Endothelial cell of umbilical vein (primary cell): Measurements from ENCODE around the gene MYADML2. TPM values are rescaled to one million over a fixed set of nuclear protein-coding genes. Genes with fewer than 3 reads are reported as not detected.

Experiments used
- BruUV-seq: library from RNA; stranded (reverse); fragments of 400-500 nt; replicated peaks from 2 replicates; lab custom pipeline; 2021; lab: Mats Ljungman, UMichigan
- CTCF ChIA-PET: fragments of 300-600, 350-600 bp; sonication (Branson Sonifier 250); formaldehyde crosslinking; loops from one replicate; lab custom pipeline; 2021; ENCODE audit warnings: antibody characterized with exemption, inconsistent platforms; lab: Charles Lee
- POLR2A ChIA-PET: fragments of 300-600, 350-600 bp; sonication (Branson Sonifier 250); formaldehyde crosslinking; loops from one replicate; lab custom pipeline; 2021; ENCODE audit warnings: antibody characterized with exemption, inconsistent platforms; lab: Charles Lee
- DNase-seq: peaks from one replicate; pipeline ENCODE4 v3.0.0-alpha.2; 2011; ENCODE audit warnings: low read depth, low spot score
- FAIRE-seq: peaks from 2 replicates; lab custom pipeline; 2011; peaks lifted over from hg19 to GRCh38; lab: Jason Lieb, UNC
- H2AFZ ChIP-seq: 2 replicates; pipeline ENCODE4 v1.6.0; 2012; ENCODE audit warnings: low read depth, low read length, control low read depth, inconsistent platforms
- H3K27ac ChIP-seq: 2 replicates; pipeline ENCODE4 v1.5.1; 2011; ENCODE audit warnings: low read depth, mild to moderate bottlenecking, control low read depth, low read length, moderate library complexity; ENCODE audit not compliant: insufficient read depth
- H3K27me3 ChIP-seq, 2 experiments: 2 replicates each; pipeline versions ENCODE4 v1.6.0 to v1.6.1; 2011; ENCODE audit warnings: low read length in 2 of 2, mixed read lengths in 1 of 2; ENCODE audit not compliant: control insufficient read depth in 2 of 2, insufficient read depth in 2 of 2
- H3K36me3 ChIP-seq, 2 experiments: 2 replicates in 1 of 2; 3 replicates in 1 of 2; pipeline ENCODE4 v1.5.1; 2011; ENCODE audit warnings: low read length in 2 of 2, mild to moderate bottlenecking in 1 of 2, moderate library complexity in 1 of 2; ENCODE audit not compliant: control insufficient read depth in 2 of 2, insufficient read depth in 2 of 2; ENCODE audit errors: extremely low read depth in 1 of 2
- H3K4me1 ChIP-seq: 3 replicates; pipeline ENCODE4 v1.5.1; 2011; ENCODE audit warnings: mild to moderate bottlenecking, low read length; ENCODE audit not compliant: control insufficient read depth, insufficient read depth; ENCODE audit errors: extremely low read depth
- H3K4me2 ChIP-seq: 2 replicates; pipeline ENCODE4 v1.6.1; 2011; ENCODE audit warnings: low read length, control low read depth, mixed read lengths; ENCODE audit not compliant: insufficient read depth
- H3K4me3 ChIP-seq, 3 experiments: fragments of 200-600 bp in 1 of 3; sonication (generic), shearing (Covaris generic) in 1 of 3; replicated peaks in 1 of 3; 2 replicates each; pipeline ENCODE4 v1.5.1; 2011 to 2016; ENCODE audit warnings: control low read depth in 3 of 3, low read length in 3 of 3, mild to moderate bottlenecking in 2 of 3, inconsistent platforms in 1 of 3, low read depth in 1 of 3, moderate library complexity in 1 of 3; ENCODE audit not compliant: insufficient read depth in 1 of 3
- H3K79me2 ChIP-seq: 2 replicates; pipeline ENCODE4 v1.6.0; 2012; ENCODE audit warnings: low read length, inconsistent platforms; ENCODE audit not compliant: control insufficient read depth, insufficient read depth
- H3K9ac ChIP-seq: replicated peaks from 2 replicates; pipeline ENCODE3; 2011; ENCODE audit warnings: low read length, control low read depth; ENCODE audit not compliant: insufficient read depth; ENCODE audit errors: extremely low read depth
- H3K9me1 ChIP-seq: replicated peaks from 3 replicates; pipeline ENCODE4 v1.6.0; 2011; ENCODE audit warnings: mild to moderate bottlenecking, low read length; ENCODE audit not compliant: control insufficient read depth, insufficient read depth; ENCODE audit errors: extremely low read depth
- H3K9me3 ChIP-seq: replicated peaks from 2 replicates; pipeline ENCODE4 v1.5.1; 2012; ENCODE audit warnings: low read length, inconsistent platforms; ENCODE audit not compliant: control insufficient read depth, insufficient read depth
- H4K20me1 ChIP-seq: replicated peaks from 2 replicates; pipeline ENCODE3; 2011; ENCODE audit warnings: mild to moderate bottlenecking, low read length; ENCODE audit not compliant: control insufficient read depth, insufficient read depth; ENCODE audit errors: extremely low read depth
- CTCF ChIP-seq, 2 donors: IDR thresholded peaks; 1 replicate in 1 of 2; 2 replicates in 1 of 2; pipeline ENCODE4 v1.5.1; 2011; ENCODE audit warnings: low read length in 2 of 2, mild to moderate bottlenecking in 2 of 2, moderate library complexity in 2 of 2, control low read depth in 1 of 2, inconsistent platforms in 1 of 2, low read depth in 1 of 2; ENCODE audit not compliant: insufficient read depth in 1 of 2; ENCODE audit errors: extremely low read depth in 1 of 2
- EZH2 ChIP-seq: IDR thresholded peaks from 2 replicates; pipeline ENCODE4 v1.6.1; 2012; ENCODE audit warnings: borderline replicate concordance, low read depth, mild to moderate bottlenecking, moderate library complexity, low read length, inconsistent platforms; ENCODE audit not compliant: severe bottlenecking
- FOS ChIP-seq: IDR thresholded peaks from 2 replicates; pipeline ENCODE4 v1.6.1; 2011; ENCODE audit warnings: mild to moderate bottlenecking, low read length, moderate library complexity, borderline replicate concordance; ENCODE audit not compliant: insufficient read depth
- GATA2 ChIP-seq: IDR thresholded peaks from 2 replicates; pipeline ENCODE4 v1.7.0; 2011; ENCODE audit warnings: low read depth, mild to moderate bottlenecking, moderate library complexity, mixed read lengths, low read length; ENCODE audit not compliant: insufficient read length, insufficient read depth
- JUN ChIP-seq: IDR thresholded peaks from 2 replicates; pipeline ENCODE4 v1.6.1; 2011; ENCODE audit warnings: borderline replicate concordance, low read depth; ENCODE audit not compliant: insufficient read length, insufficient read depth
- MAX ChIP-seq: IDR thresholded peaks from 2 replicates; pipeline ENCODE4 v1.6.1; 2011; ENCODE audit not compliant: insufficient read depth, insufficient read length
- MYC ChIP-seq: IDR thresholded peaks from one replicate; pipeline ENCODE4 v1.6.1; 2011; ENCODE audit warnings: mild to moderate bottlenecking, low read depth, low read length
- POLR2A ChIP-seq: IDR thresholded peaks from 2 replicates; pipeline ENCODE4 v1.6.1; 2012; ENCODE audit warnings: low read depth, mild to moderate bottlenecking, control low read depth, low read length
- POLR2AphosphoS5 ChIP-seq: IDR thresholded peaks from 2 replicates; pipeline ENCODE4 v1.6.1; 2012; ENCODE audit warnings: low read depth, mild to moderate bottlenecking, control low read depth, low read length, moderate library complexity; ENCODE audit not compliant: insufficient read depth
- dilution Hi-C: fragments of 300-500 bp; cut with MboI; formaldehyde crosslinking; loops from one replicate; pipeline ENCODE4 v1.15.0; 2019; ENCODE audit warnings: low sequenced_read_pairs; ENCODE audit not compliant: extremely low pct_ligation_motif_present
- intact Hi-C: fragments of 100-400 bp; cut with micrococcal nuclease; formaldehyde crosslinking; loops from one replicate; pipeline ENCODE4 v1.10.0; 2022
- polyA plus RNA-seq, 4 experiments: library from polyadenylated mRNA; depleted of rRNA in 3 of 4; stranded (reverse) in 3 of 4; unstranded in 1 of 4; fragments of >200 nt; gene quantifications; 2 replicates each; pipeline versions ENCODE4 v1.2.1 to v1.2.3, GENCODE V29; 2011 to 2012; ENCODE audit warnings: missing spikeins in 1 of 4
- total RNA-seq: library from RNA; stranded (reverse); gene quantifications from 2 replicates; pipeline ENCODE4 v1.2.3, GENCODE V29; 2021

The MYADML2 gene
- total and polyA plus RNA-seq, 2 donors (not counting 3 experiments of a cell fraction or from before 2014, with no cell fraction given): not detected

- no TSS peak for BruUV-seq
- TF ChIP-seq EZH2: no peak
- no peak for TF ChIP-seq MAX
- no peak for TF ChIP-seq CTCF (IDR thresholded peaks at IDR 0.05; ENCODE audit: extremely low read depth in 1 of 2, insufficient read depth in 1 of 2, low read depth in 1 of 2, low read length in 2 of 2)
- no peak for TF ChIP-seq POLR2A
- TF ChIP-seq FOS: no peak
- TF ChIP-seq GATA2: no peak
- no peak for TF ChIP-seq MYC
- TF ChIP-seq JUN: no peak
- no peak for TF ChIP-seq POLR2AphosphoS5
- Histone ChIP-seq H3K36me3 (no peaks in the 10 kb centered on the region), H3K27me3 (peaks cover 36 to 52% of the 10 kb centered on the region in 2 experiments), H3K4me3 (no peak overlapping the region), H2AFZ (no peak overlapping the region), H3K9me1 (no peaks in the 10 kb centered on the region), H3K9ac (no peak overlapping the region), H3K4me1 (no peaks in the 10 kb centered on the region), H3K79me2 (no peaks in the 10 kb centered on the region), H3K9me3 (no peaks in the 10 kb centered on the region), H4K20me1 (no peaks in the 10 kb centered on the region), H3K4me2 (no peak overlapping the region), H3K27ac (no peak overlapping the region)
- POLR2A ChIA-PET: no interaction called here
- dilution Hi-C loops (no loop called here), intact Hi-C loops (no loop called here)
- CTCF ChIA-PET: interaction anchor here (1.0 to 1.1 kb wide), 2 partner anchors 9 to 58 kb away, joined by 3 to 10 read pairs; no protein-coding TSS in a partner anchor
- DNase-seq (no peak), FAIRE-seq (no peak)
Measured at GRCh38 chr17:81962499-81963441, 15.7 kb upstream of the MYADML2 start.
